Keratinocyte (primary cell): ENCODE data around the gene AKNA. TPM values are rescaled to one million over a fixed set of nuclear protein-coding genes. Genes with fewer than 3 reads are reported as not detected.

Experiments used
- DNase-seq: peaks from one replicate; pipeline ENCODE4 v3.0.0-alpha.2; 2011; ENCODE audit warnings: low read depth, missing footprints, low spot score
- FAIRE-seq: peaks from 2 replicates; lab custom pipeline; 2011; peaks lifted over from hg19 to GRCh38; lab: Jason Lieb, UNC
- H2AFZ ChIP-seq: 2 replicates; pipeline ENCODE4 v1.6.0; 2012; ENCODE audit warnings: low read length, control low read depth, inconsistent platforms; ENCODE audit not compliant: control insufficient read depth
- H3K27ac ChIP-seq: 2 replicates; pipeline ENCODE4 v1.5.1; 2011; ENCODE audit warnings: low read length; ENCODE audit not compliant: control insufficient read depth, insufficient read depth
- H3K27me3 ChIP-seq: 3 replicates; pipeline ENCODE4 v1.6.0; 2011; ENCODE audit warnings: low read length; ENCODE audit not compliant: control insufficient read depth, insufficient read depth; ENCODE audit errors: extremely low read depth
- H3K36me3 ChIP-seq, 2 experiments: 2 replicates in 1 of 2; 3 replicates in 1 of 2; pipeline ENCODE4 v1.5.1; 2011; ENCODE audit warnings: low read length in 2 of 2, mild to moderate bottlenecking in 1 of 2; ENCODE audit not compliant: control insufficient read depth in 2 of 2, insufficient read depth in 2 of 2; ENCODE audit errors: extremely low read depth in 1 of 2
- H3K4me1 ChIP-seq: 3 replicates; pipeline ENCODE4 v1.5.1; 2011; ENCODE audit warnings: low read length; ENCODE audit not compliant: control insufficient read depth, insufficient read depth; ENCODE audit errors: extremely low read depth
- H3K4me2 ChIP-seq: 3 replicates; pipeline ENCODE4 v1.6.0; 2011; ENCODE audit warnings: low read depth, low read length; ENCODE audit not compliant: control insufficient read depth, insufficient read depth; ENCODE audit errors: extremely low read depth
- H3K4me3 ChIP-seq, 3 experiments: fragments of 200-600 bp in 1 of 3; sonication (generic) in 1 of 3; 2 replicates in 2 of 3; 3 replicates in 1 of 3; pipeline ENCODE4 v1.5.1; 2011 to 2016; ENCODE audit warnings: low read length in 3 of 3, mild to moderate bottlenecking in 3 of 3, control low read depth in 2 of 3, inconsistent platforms in 1 of 3, low read depth in 1 of 3, mixed read lengths in 1 of 3, mixed run types in 1 of 3, moderate library complexity in 1 of 3; ENCODE audit not compliant: control insufficient read depth in 2 of 3, insufficient read depth in 2 of 3; ENCODE audit errors: extremely low read depth in 1 of 3
- H3K79me2 ChIP-seq: 2 replicates; pipeline ENCODE4 v1.6.0; 2012; ENCODE audit warnings: low read length; ENCODE audit not compliant: control insufficient read depth, insufficient read depth
- H3K9ac ChIP-seq: 3 replicates; pipeline ENCODE4 v1.6.0; 2011; ENCODE audit warnings: low read length; ENCODE audit not compliant: control insufficient read depth, insufficient read depth; ENCODE audit errors: extremely low read depth
- H3K9me1 ChIP-seq: 3 replicates; pipeline ENCODE4 v1.6.0; 2011; ENCODE audit warnings: low read length; ENCODE audit not compliant: control insufficient read depth, insufficient read depth; ENCODE audit errors: extremely low read depth
- H3K9me3 ChIP-seq: 2 replicates; pipeline ENCODE4 v1.5.1; 2012; ENCODE audit warnings: low read depth, low read length; ENCODE audit not compliant: control insufficient read depth
- H4K20me1 ChIP-seq: 3 replicates; pipeline ENCODE4 v1.6.0; 2011; ENCODE audit warnings: low read length; ENCODE audit not compliant: control insufficient read depth, insufficient read depth; ENCODE audit errors: extremely low read depth
- EZH2 ChIP-seq: IDR thresholded peaks from one replicate; pipeline ENCODE4 v1.6.1; 2012; ENCODE audit warnings: inconsistent platforms, mild to moderate bottlenecking, low read length, moderate library complexity
- dilution Hi-C: fragments of 300-500 bp; cut with MboI; formaldehyde crosslinking; loops from one replicate; pipeline ENCODE4 v1.7.0; 2020; ENCODE audit warnings: low sequenced_read_pairs; ENCODE audit not compliant: extremely low pct_ligation_motif_present
- polyA plus RNA-seq, 5 experiments: library from polyadenylated mRNA; depleted of rRNA in 3 of 5; stranded (reverse) in 3 of 5; stranded (forward) in 1 of 5; unstranded in 1 of 5; fragments of >200 nt; gene quantifications; 1 replicate in 1 of 5; 2 replicates in 3 of 5; 3 replicates in 1 of 5; pipeline versions ENCODE4 v1.2.1 to v1.2.3, GENCODE V29; 2011 to 2012; ENCODE audit warnings: missing spikeins in 2 of 5, low read depth in 1 of 5, low replicate concordance in 1 of 5
- TF ChIP-seq, protein P1 (sequence below), 3 experiments: IDR thresholded peaks in 1 of 3; conservative IDR thresholded peaks in 1 of 3; optimal IDR thresholded peaks in 1 of 3; 2 replicates in 2 of 3; 3 replicates in 1 of 3; pipeline versions ENCODE3 to v1.5.1; 2011; ENCODE audit warnings: low read length in 3 of 3, mild to moderate bottlenecking in 3 of 3, moderate library complexity in 2 of 3, control low read depth in 1 of 3, inconsistent platforms in 1 of 3; ENCODE audit not compliant: insufficient read depth in 2 of 3; ENCODE audit errors: extremely low read depth in 1 of 3

AKNA gene
- polyA plus RNA-seq, 1 donor (not counting 4 experiments of a cell fraction or from before 2014, with no cell fraction given) = 0.79 TPM

DNA sequence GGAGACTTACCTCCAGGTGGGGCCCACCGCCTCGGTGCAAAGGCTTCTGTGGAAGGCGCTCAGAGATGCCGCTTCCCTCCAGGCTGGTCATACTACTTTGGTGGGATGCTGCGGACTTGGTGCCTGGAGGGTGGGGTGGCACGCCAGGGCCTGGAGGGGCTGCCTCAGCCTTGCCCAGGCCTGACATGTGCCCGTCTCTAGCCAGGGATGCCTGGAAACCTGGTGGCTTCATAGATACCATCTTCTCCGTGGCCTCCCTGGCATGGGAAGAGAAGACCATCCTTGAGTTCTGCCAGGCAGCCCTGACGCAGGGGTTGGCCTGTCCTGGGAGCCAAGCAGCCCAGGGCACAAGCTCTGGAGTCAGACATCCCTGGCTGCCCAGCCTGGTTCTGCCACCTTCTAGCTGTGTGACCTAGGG is 29.9 kb downstream of the AKNA start:
- no peak for TF ChIP-seq EZH2
- TF ChIP-seq, protein P1, sequence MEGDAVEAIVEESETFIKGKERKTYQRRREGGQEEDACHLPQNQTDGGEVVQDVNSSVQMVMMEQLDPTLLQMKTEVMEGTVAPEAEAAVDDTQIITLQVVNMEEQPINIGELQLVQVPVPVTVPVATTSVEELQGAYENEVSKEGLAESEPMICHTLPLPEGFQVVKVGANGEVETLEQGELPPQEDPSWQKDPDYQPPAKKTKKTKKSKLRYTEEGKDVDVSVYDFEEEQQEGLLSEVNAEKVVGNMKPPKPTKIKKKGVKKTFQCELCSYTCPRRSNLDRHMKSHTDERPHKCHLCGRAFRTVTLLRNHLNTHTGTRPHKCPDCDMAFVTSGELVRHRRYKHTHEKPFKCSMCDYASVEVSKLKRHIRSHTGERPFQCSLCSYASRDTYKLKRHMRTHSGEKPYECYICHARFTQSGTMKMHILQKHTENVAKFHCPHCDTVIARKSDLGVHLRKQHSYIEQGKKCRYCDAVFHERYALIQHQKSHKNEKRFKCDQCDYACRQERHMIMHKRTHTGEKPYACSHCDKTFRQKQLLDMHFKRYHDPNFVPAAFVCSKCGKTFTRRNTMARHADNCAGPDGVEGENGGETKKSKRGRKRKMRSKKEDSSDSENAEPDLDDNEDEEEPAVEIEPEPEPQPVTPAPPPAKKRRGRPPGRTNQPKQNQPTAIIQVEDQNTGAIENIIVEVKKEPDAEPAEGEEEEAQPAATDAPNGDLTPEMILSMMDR (optimal IDR thresholded peaks at IDR 0.05 in 1 of 3, IDR thresholded peaks at IDR 0.05 in 1 of 3, conservative IDR thresholded peaks at IDR 0.05 in 1 of 3; ENCODE audit: extremely low read depth in 1 of 3, insufficient read depth in 2 of 3, low read length in 3 of 3) = no peak
- H3K4me2 ChIP-seq = no peak overlapping the region
- no peak overlapping the region for H2AFZ ChIP-seq
- no peak overlapping the region for H3K27ac ChIP-seq
- no peak overlapping the region for H3K9ac ChIP-seq
- no peaks in the 10 kb centered on the region for H3K79me2 ChIP-seq
- H3K9me1 ChIP-seq = no peaks in the 10 kb centered on the region
- no peaks in the 10 kb centered on the region for H3K4me1 ChIP-seq
- H3K9me3 ChIP-seq = no peaks in the 10 kb centered on the region
- no peaks in the 10 kb centered on the region for H4K20me1 ChIP-seq
- peaks cover 3 to 8% of the 10 kb centered on the region in 2 experiments for H3K36me3 ChIP-seq
- H3K4me3 ChIP-seq = no peak overlapping the region
- dilution Hi-C loops = no loop called here
- no peaks in the 10 kb centered on the region for H3K27me3 ChIP-seq
- DNase-seq (no peak), FAIRE-seq (no peak)

DNA sequence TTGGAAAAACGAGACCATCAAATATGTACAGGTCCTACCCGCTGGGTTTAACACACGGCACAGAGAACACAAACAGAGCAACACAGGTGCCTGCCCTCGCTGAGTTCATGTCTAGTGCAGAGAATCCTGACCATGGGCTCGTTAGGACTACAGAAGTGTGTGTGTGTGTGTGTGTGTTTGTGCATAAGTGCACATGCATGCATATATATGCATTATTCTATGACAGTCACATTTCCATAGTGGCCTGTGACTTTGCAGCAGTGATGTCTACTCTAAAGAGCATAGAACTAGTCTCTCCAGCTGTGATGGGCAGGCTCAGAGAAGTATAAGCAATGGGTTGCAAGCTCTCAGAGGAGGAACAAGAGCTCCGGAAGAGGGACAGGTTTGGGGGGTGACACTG is 30.4 kb downstream of the AKNA start:
- Histone ChIP-seq H3K4me3 (no peak overlapping the region), H3K4me2 (no peak overlapping the region), H3K9ac (no peak overlapping the region), H3K9me1 (no peaks in the 10 kb centered on the region), H3K4me1 (no peaks in the 10 kb centered on the region), H3K27me3 (no peaks in the 10 kb centered on the region), H3K9me3 (no peaks in the 10 kb centered on the region), H4K20me1 (no peaks in the 10 kb centered on the region), H3K79me2 (no peaks in the 10 kb centered on the region), H3K27ac (no peak overlapping the region), H3K36me3 (peaks cover 3 to 8% of the 10 kb centered on the region in 2 experiments), H2AFZ (no peak overlapping the region)
- DNase-seq = no peak
- dilution Hi-C loops = no loop called here
- TF ChIP-seq EZH2 = no peak
- TF ChIP-seq, protein P1 (optimal IDR thresholded peaks at IDR 0.05 in 1 of 3, IDR thresholded peaks at IDR 0.05 in 1 of 3, conservative IDR thresholded peaks at IDR 0.05 in 1 of 3; ENCODE audit: extremely low read depth in 1 of 3, insufficient read depth in 2 of 3, low read length in 3 of 3) = no peak
- no peak for FAIRE-seq
